Astrocyte of the spinal cord (primary cell): Measurements from ENCODE around the gene SMIM33.
A peak's percentile ranks its signal among the peaks of the same experiment; 100 is the strongest.
"Not testable (repeated sequence)": the region's sequence is repeated elsewhere in the genome, so short reads cannot be mapped to it uniquely, and the experiment has no call there.

ENCODE experiments used
- DNase-seq: peaks from one replicate; pipeline ENCODE4 v3.0.0; 2011; ENCODE audit warnings: low read depth, low spot score
- H3K4me3 ChIP-seq: 2 replicates; pipeline ENCODE4 v1.5.1; 2011; ENCODE audit warnings: low read depth, mild to moderate bottlenecking, low read length, moderate library complexity
- CTCF ChIP-seq: IDR thresholded peaks from 2 replicates; pipeline ENCODE4 v1.5.1; 2012; ENCODE audit warnings: low read depth, mild to moderate bottlenecking, low read length, inconsistent platforms
- in situ Hi-C: cut with HindIII; loops from 2 replicates; pipeline ENCODE4 v1.10.0; 2017; ENCODE audit warnings: low sequenced_read_pairs

The SMIM33 gene

GRCh38 chr5:139482050-139482889, 11.5 kb downstream of the SMIM33 start, which contains the start of gene STING1:
STING1 (minus strand) TSS chr5:139482758; CDS start chr5:139481704, 1,054 bp downstream.
- in situ Hi-C loops: no loop called here
- DNase-seq: peak; percentile 96
- peak within 1 kb of the TSS; percentile 57 for H3K4me3 ChIP-seq
- no peak for TF ChIP-seq CTCF

GRCh38 chr5:139482890-139483208, 12.0 kb downstream of the SMIM33 start:
- H3K4me3 ChIP-seq, in situ Hi-C loops, DNase-seq: not testable (repeated sequence)

- no peak for TF ChIP-seq CTCF
- DNase-seq: no peak
- H3K4me3 ChIP-seq: no peak overlapping the region
- in situ Hi-C loops: no loop called here
Observed at GRCh38 chr5:139486201-139486600, 15.4 kb downstream of the SMIM33 start.

- in situ Hi-C loops: no loop called here
- no peak for TF ChIP-seq CTCF
- no peak for DNase-seq
- no peak overlapping the region for H3K4me3 ChIP-seq
Observed at GRCh38 chr5:139488260-139488659, 17.5 kb downstream of the SMIM33 start.

GRCh38 chr5:139492700-139493192, 21.9 kb downstream of the SMIM33 start:
- no peak overlapping the region for H3K4me3 ChIP-seq
- TF ChIP-seq CTCF: no peak
- no peak for DNase-seq
- in situ Hi-C loops: no loop called here

- no peak for DNase-seq
- H3K4me3 ChIP-seq: no peak overlapping the region
- in situ Hi-C loops: no loop called here
- no peak for TF ChIP-seq CTCF
Observed at GRCh38 chr5:139494256-139494655, 23.5 kb downstream of the SMIM33 start.

- no peak for TF ChIP-seq CTCF
- no peak overlapping the region for H3K4me3 ChIP-seq
- in situ Hi-C loops: no loop called here
- DNase-seq: no peak
Observed at GRCh38 chr5:139494832-139495231, 24.0 kb downstream of the SMIM33 start.
